ENCODE data around the gene FBXO42. TPM values are rescaled to one million over a fixed set of nuclear protein-coding genes. Genes with fewer than 3 reads are reported as not detected.

FBXO42 gene
- total RNA-seq, 1 donor from 2014 or later = 25.6 TPM

DNA sequence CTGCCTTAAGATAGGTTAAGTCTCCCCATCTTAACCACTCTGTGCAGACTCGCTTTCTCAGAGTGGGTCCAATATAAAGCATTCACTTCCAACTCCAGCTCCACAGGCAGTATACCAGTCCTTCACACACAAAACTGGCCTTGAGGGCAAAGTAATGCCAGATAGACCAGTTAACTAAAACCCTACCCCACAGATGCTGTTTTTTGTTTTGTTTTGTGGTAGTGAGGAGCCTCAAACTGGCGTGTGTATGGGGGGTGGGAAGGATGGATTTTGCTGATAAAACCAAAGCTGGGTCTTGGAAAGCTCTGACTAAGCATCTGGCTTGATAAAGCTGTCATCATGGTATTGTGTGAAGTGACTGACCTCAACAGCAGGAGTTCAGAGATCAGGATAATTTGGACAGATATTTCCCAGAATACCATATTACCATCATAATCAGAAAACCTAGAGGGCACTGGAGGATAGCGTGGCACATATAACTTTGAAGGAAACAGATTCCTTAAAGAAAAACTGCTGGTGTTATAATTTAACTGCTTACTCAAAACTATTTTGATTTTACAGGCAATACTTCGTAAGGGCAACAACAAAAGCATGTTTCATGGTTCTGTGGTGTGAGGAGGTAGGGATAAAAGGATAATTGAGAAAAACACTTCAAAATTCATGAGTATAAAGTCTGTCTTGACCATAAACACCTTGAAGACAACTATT is 85.7 kb downstream of the FBXO42 start:
- Histone ChIP-seq H3K9ac (ENCODE audit: low read length) (no peak overlapping the region), H4K20me1 (ENCODE audit: insufficient read depth, low read length) (peaks cover 34% of the 10 kb centered on the region)
- no peaks in the 10 kb centered on the region for H3K27me3 Mint-ChIP-seq (ENCODE audit: low read depth, unreplicated experiment)

DNA sequence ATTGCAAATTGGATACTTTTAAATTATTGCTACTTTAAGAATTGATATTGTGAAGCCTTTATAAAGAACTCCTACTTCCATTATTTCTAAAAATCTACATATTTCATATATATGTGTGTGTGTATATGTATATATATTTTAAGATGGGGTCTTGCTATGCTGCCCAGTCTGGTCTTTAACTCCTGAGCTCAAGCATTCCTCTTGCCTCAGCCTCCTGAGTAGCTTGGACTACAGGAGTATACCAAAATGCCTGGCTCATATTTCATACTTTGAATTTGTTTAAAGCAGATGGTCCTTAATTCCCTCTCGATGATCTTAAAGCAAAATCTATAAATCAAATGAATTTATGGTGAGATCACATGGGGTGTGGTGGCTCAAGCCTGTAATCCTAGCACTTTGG is 90.2 kb downstream of the FBXO42 start:
- Histone ChIP-seq H2AFZ (ENCODE audit: low read depth, low read length) (no peak overlapping the region), H3K4me3 (ENCODE audit: insufficient read depth, low read depth, low read length) (no peak overlapping the region), H3K9ac (ENCODE audit: low read length) (no peak overlapping the region), H4K20me1 (ENCODE audit: insufficient read depth, low read length) (peaks cover 19% of the 10 kb centered on the region), H3K36me3 (ENCODE audit: insufficient read depth, low read length) (no peaks in the 10 kb centered on the region), H3K79me2 (ENCODE audit: insufficient read depth, low read length) (peaks cover 9% of the 10 kb centered on the region), H3K4me2 (ENCODE audit: low read length) (no peak overlapping the region), H3K27ac (ENCODE audit: low read depth, low read length) (no peak overlapping the region), H3K9me3 (ENCODE audit: insufficient read depth, low read depth, low read length) (no peaks in the 10 kb centered on the region), H3K4me1 (ENCODE audit: insufficient read depth, low read length) (peaks cover 16% of the 10 kb centered on the region), H3K27me3 (ENCODE audit: insufficient read depth, low read length) (no peaks in the 10 kb centered on the region)
- TF ChIP-seq EZH2 (IDR thresholded peaks at IDR 0.05; ENCODE audit: insufficient read depth, low read length) = no peak
- TF ChIP-seq, protein P1, sequence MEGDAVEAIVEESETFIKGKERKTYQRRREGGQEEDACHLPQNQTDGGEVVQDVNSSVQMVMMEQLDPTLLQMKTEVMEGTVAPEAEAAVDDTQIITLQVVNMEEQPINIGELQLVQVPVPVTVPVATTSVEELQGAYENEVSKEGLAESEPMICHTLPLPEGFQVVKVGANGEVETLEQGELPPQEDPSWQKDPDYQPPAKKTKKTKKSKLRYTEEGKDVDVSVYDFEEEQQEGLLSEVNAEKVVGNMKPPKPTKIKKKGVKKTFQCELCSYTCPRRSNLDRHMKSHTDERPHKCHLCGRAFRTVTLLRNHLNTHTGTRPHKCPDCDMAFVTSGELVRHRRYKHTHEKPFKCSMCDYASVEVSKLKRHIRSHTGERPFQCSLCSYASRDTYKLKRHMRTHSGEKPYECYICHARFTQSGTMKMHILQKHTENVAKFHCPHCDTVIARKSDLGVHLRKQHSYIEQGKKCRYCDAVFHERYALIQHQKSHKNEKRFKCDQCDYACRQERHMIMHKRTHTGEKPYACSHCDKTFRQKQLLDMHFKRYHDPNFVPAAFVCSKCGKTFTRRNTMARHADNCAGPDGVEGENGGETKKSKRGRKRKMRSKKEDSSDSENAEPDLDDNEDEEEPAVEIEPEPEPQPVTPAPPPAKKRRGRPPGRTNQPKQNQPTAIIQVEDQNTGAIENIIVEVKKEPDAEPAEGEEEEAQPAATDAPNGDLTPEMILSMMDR (IDR thresholded peaks at IDR 0.05; ENCODE audit: insufficient read depth, low read depth, low read length) = no peak
- Mint-ChIP-seq H3K4me1 (ENCODE audit: low read depth, unreplicated experiment) (peaks cover 33% of the 10 kb centered on the region), H3K27ac (ENCODE audit: unreplicated experiment) (no peak overlapping the region), H3K36me3 (ENCODE audit: low read depth, unreplicated experiment) (no peaks in the 10 kb centered on the region), H3K9me3 (ENCODE audit: unreplicated experiment) (no peaks in the 10 kb centered on the region), H3K27me3 (ENCODE audit: low read depth, unreplicated experiment) (no peaks in the 10 kb centered on the region), H3K4me3 (ENCODE audit: unreplicated experiment) (no peak overlapping the region)
- FAIRE-seq = no peak
- DNase-seq (ENCODE audit: low read depth) = no peak

More for the DNA sequence above, 85.7 kb downstream of the FBXO42 start:
- no peak overlapping the region for H3K27ac Mint-ChIP-seq (ENCODE audit: unreplicated experiment)
- peaks cover 13% of the 10 kb centered on the region for H3K4me1 ChIP-seq (ENCODE audit: insufficient read depth, low read length)
- no peak overlapping the region for H3K4me2 ChIP-seq (ENCODE audit: low read length)
- H3K4me1 Mint-ChIP-seq (ENCODE audit: low read depth, unreplicated experiment) = peaks cover 32% of the 10 kb centered on the region
- H3K27ac ChIP-seq (ENCODE audit: low read depth, low read length) = no peak overlapping the region
- peak; percentile 38 for DNase-seq (ENCODE audit: low read depth)
- no peaks in the 10 kb centered on the region for H3K36me3 ChIP-seq (ENCODE audit: insufficient read depth, low read length)
- no peak overlapping the region for H3K4me3 Mint-ChIP-seq (ENCODE audit: unreplicated experiment)
- H3K27me3 ChIP-seq (ENCODE audit: insufficient read depth, low read length) = no peaks in the 10 kb centered on the region
- peaks cover 9% of the 10 kb centered on the region for H3K79me2 ChIP-seq (ENCODE audit: insufficient read depth, low read length)
- peaks cover 4% of the 10 kb centered on the region for H3K36me3 Mint-ChIP-seq (ENCODE audit: low read depth, unreplicated experiment)
- no peaks in the 10 kb centered on the region for H3K9me3 Mint-ChIP-seq (ENCODE audit: unreplicated experiment)
- no peak overlapping the region for H2AFZ ChIP-seq (ENCODE audit: low read depth, low read length)
- H3K9me3 ChIP-seq (ENCODE audit: insufficient read depth, low read depth, low read length) = no peaks in the 10 kb centered on the region
- no peak for TF ChIP-seq EZH2 (IDR thresholded peaks at IDR 0.05; ENCODE audit: insufficient read depth, low read length)
- peak; percentile 58 for FAIRE-seq
- no peak overlapping the region for H3K4me3 ChIP-seq (ENCODE audit: insufficient read depth, low read depth, low read length)

DNA sequence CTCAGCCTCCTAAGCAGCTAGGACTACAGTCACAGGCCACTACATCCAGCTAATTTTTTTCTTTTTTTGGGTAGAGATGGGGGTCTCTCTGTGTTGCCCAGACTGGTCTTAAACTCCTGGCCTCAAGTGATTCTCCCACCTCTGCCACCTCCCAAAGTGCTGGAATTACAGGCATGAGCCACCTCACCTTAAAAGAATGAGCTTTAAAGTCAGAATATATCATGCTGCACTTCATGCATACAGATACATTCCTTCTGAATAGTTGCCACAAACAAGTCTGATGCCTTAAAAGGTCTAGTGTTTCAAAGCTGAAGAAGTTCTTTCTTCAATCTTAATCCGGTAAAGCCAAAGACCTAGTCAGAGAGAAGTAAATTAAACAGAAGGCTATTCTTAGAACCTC is 91.5 kb downstream of the FBXO42 start:
- H3K36me3 Mint-ChIP-seq (ENCODE audit: low read depth, unreplicated experiment) = peaks cover 3% of the 10 kb centered on the region
- H3K27me3 Mint-ChIP-seq (ENCODE audit: low read depth, unreplicated experiment) = no peaks in the 10 kb centered on the region
- Histone ChIP-seq H3K79me2 (ENCODE audit: insufficient read depth, low read length) (peaks cover 9% of the 10 kb centered on the region), H3K27me3 (ENCODE audit: insufficient read depth, low read length) (no peaks in the 10 kb centered on the region), H3K4me1 (ENCODE audit: insufficient read depth, low read length) (peaks cover 8% of the 10 kb centered on the region), H2AFZ (ENCODE audit: low read depth, low read length) (no peak overlapping the region), H3K4me2 (ENCODE audit: low read length) (peak overlapping the region; percentile 72), H3K4me3 (ENCODE audit: insufficient read depth, low read depth, low read length) (no peak overlapping the region), H3K27ac (ENCODE audit: low read depth, low read length) (peak overlapping the region; percentile 46), H4K20me1 (ENCODE audit: insufficient read depth, low read length) (peaks cover 10% of the 10 kb centered on the region), H3K36me3 (ENCODE audit: insufficient read depth, low read length) (no peaks in the 10 kb centered on the region), H3K9ac (ENCODE audit: low read length) (no peak overlapping the region), H3K9me3 (ENCODE audit: insufficient read depth, low read depth, low read length) (no peaks in the 10 kb centered on the region)
- H3K27ac Mint-ChIP-seq (ENCODE audit: unreplicated experiment) = peak overlapping the region; percentile 94
- no peaks in the 10 kb centered on the region for H3K9me3 Mint-ChIP-seq (ENCODE audit: unreplicated experiment)
- TF ChIP-seq, protein P1 (IDR thresholded peaks at IDR 0.05; ENCODE audit: insufficient read depth, low read depth, low read length) = no peak
- TF ChIP-seq EZH2 (IDR thresholded peaks at IDR 0.05; ENCODE audit: insufficient read depth, low read length) = no peak
- peaks cover 32% of the 10 kb centered on the region for H3K4me1 Mint-ChIP-seq (ENCODE audit: low read depth, unreplicated experiment)
- DNase-seq (ENCODE audit: low read depth) (peak; percentile 77), FAIRE-seq (peak; percentile 83)
- no peak overlapping the region for H3K4me3 Mint-ChIP-seq (ENCODE audit: unreplicated experiment)

All from astrocyte (in vitro differentiated cells and primary cell).